Ammon's horn (tissue), 1 donor: ENCODE data around the gene ANKHD1.

Source experiments
- DNase-seq: peaks from one replicate; pipeline ENCODE4 v3.0.0-alpha.2; 2016; ENCODE audit warnings: low spot score

The ANKHD1 gene

GRCh38 chr5:140401362-140402257 lies at the start of gene ANKHD1:
Gene ANKHD1 (plus strand): TSS chr5:140401833. CDS start chr5:140401968, 135 bp downstream.
- DNase-seq = peak; percentile 100

- DNase-seq = no peak
These were observed 46.1 kb upstream of the ANKHD1 start for GRCh38 chr5:140355546-140355945.

- no peak for DNase-seq
These were observed 44.5 kb upstream of the ANKHD1 start for GRCh38 chr5:140356853-140357725.

GRCh38 chr5:140357726-140358093 lies 43.9 kb upstream of the ANKHD1 start:
- peak; percentile 95 for DNase-seq

- DNase-seq = no peak
These were observed 42.8 kb upstream of the ANKHD1 start for GRCh38 chr5:140358738-140359310.

GRCh38 chr5:140360101-140360500 lies 41.5 kb upstream of the ANKHD1 start, which contains the start of gene SLC4A9:
Gene SLC4A9 (plus strand): TSS chr5:140360194. CDS start chr5:140360237, 43 bp downstream.
- no peak for DNase-seq

GRCh38 chr5:140360681-140361479 lies 40.8 kb upstream of the ANKHD1 start:
- DNase-seq = no peak

- no peak for DNase-seq
These were observed 39.7 kb upstream of the ANKHD1 start for GRCh38 chr5:140361901-140362300.

- DNase-seq = no peak
These were observed 39.3 kb upstream of the ANKHD1 start for GRCh38 chr5:140362311-140362710.

GRCh38 chr5:140362875-140363630 lies 38.6 kb upstream of the ANKHD1 start:
- peak; percentile 78 for DNase-seq

- no peak for DNase-seq
These were observed 37.8 kb upstream of the ANKHD1 start for GRCh38 chr5:140363631-140364471.

GRCh38 chr5:140364472-140364765 lies 37.2 kb upstream of the ANKHD1 start:
- no peak for DNase-seq

GRCh38 chr5:140365282-140365681 lies 36.4 kb upstream of the ANKHD1 start:
- DNase-seq = no peak

GRCh38 chr5:140365941-140366340 lies 35.7 kb upstream of the ANKHD1 start:
- no peak for DNase-seq

- no peak for DNase-seq
These were observed 34.9 kb upstream of the ANKHD1 start for GRCh38 chr5:140366589-140367255.

- no peak for DNase-seq
These were observed 34.2 kb upstream of the ANKHD1 start for GRCh38 chr5:140367256-140368013.

GRCh38 chr5:140371356-140372151 lies 30.1 kb upstream of the ANKHD1 start:
- DNase-seq = no peak

GRCh38 chr5:140372971-140373487 lies 28.6 kb upstream of the ANKHD1 start:
- peak; percentile 80 for DNase-seq
